Loucy (cell line): ENCODE data around the gene MBNL1.

Source experiments
- H2AFZ ChIP-seq: fragments of 200-600 bp; sonication (generic); 2 replicates; pipeline ENCODE4 v1.6.0; 2016; ENCODE audit warnings: antibody characterized with exemption, mild to moderate bottlenecking, low read length, moderate library complexity
- H3F3A ChIP-seq: fragments of 200-600 bp; 2 replicates; pipeline ENCODE4 v1.6.0; 2016; ENCODE audit warnings: antibody characterized with exemption, low read depth, mild to moderate bottlenecking
- H3K27me3 ChIP-seq: fragments of 200-600 bp; sonication (generic); 2 replicates; pipeline ENCODE4 v1.6.1; 2014; ENCODE audit warnings: low read length, mild to moderate bottlenecking; ENCODE audit not compliant: insufficient read depth, poor library complexity, severe bottlenecking
- H3K36me3 ChIP-seq: fragments of 200-600 bp; sonication (generic); 2 replicates; pipeline ENCODE4 v1.6.1; 2016; ENCODE audit warnings: low read length; ENCODE audit not compliant: insufficient read depth
- H3K4me1 ChIP-seq: fragments of 200-600 bp; sonication (generic); 2 replicates; pipeline ENCODE4 v1.5.1; 2014; ENCODE audit warnings: low read length, mild to moderate bottlenecking; ENCODE audit not compliant: insufficient read depth, poor library complexity, severe bottlenecking
- H3K4me2 ChIP-seq: fragments of 200-600 bp; sonication (generic); 2 replicates; pipeline ENCODE4 v1.6.0; 2014; ENCODE audit warnings: antibody characterized with exemption, low read length, low read depth, mild to moderate bottlenecking; ENCODE audit not compliant: poor library complexity, severe bottlenecking
- H3K4me3 ChIP-seq: fragments of 200-600 bp; sonication (generic); 2 replicates; pipeline ENCODE4 v1.5.1; 2014; ENCODE audit warnings: low read length, mild to moderate bottlenecking, mixed read lengths; ENCODE audit not compliant: poor library complexity, severe bottlenecking
- H3K79me2 ChIP-seq: fragments of 200-600 bp; sonication (generic); 2 replicates; pipeline ENCODE4 v1.6.1; 2014; ENCODE audit warnings: low read length; ENCODE audit not compliant: insufficient read depth
- H3K9ac ChIP-seq: fragments of 200-600 bp; sonication (generic); 2 replicates; pipeline ENCODE4 v1.6.0; 2014; ENCODE audit warnings: mild to moderate bottlenecking, low read depth, low read length, moderate library complexity; ENCODE audit not compliant: poor library complexity, severe bottlenecking
- H3K9me2 ChIP-seq: fragments of 200-600 bp; sonication (generic); replicated peaks from 2 replicates; pipeline ENCODE4 v1.6.1; 2016; ENCODE audit warnings: low read depth, low read length, mixed read lengths
- H3K9me3 ChIP-seq: fragments of 200-600 bp; sonication (generic); 2 replicates; pipeline ENCODE4 v1.6.1; 2014; ENCODE audit warnings: mild to moderate bottlenecking, antibody characterized with exemption, low read length, low read depth; ENCODE audit not compliant: insufficient read depth
- H4K20me1 ChIP-seq: fragments of 200-600 bp; sonication (generic); 2 replicates; pipeline ENCODE4 v1.6.0; 2014; ENCODE audit warnings: antibody characterized with exemption, low read length, mild to moderate bottlenecking; ENCODE audit not compliant: insufficient read depth, poor library complexity, severe bottlenecking
- CTCF ChIP-seq: fragments of 200-600 bp; sonication (generic); conservative IDR thresholded peaks from 2 replicates; pipeline ENCODE4 v1.5.1; 2014; ENCODE audit warnings: mild to moderate bottlenecking, antibody characterized with exemption, low read length
- EZH2phosphoT487 ChIP-seq: fragments of 200-600 bp; IDR thresholded peaks from 2 replicates; pipeline ENCODE4 v1.6.1; 2018; ENCODE audit warnings: antibody characterized with exemption, mild to moderate bottlenecking, moderate library complexity, borderline replicate concordance

MBNL1 gene

GRCh38 chr3:152314677-152315353, 46.1 kb downstream of the MBNL1 start:
- Histone ChIP-seq H3K4me1 (peaks cover 5% of the 10 kb centered on the region), H3K4me3 (no peak overlapping the region), H3K9me3 (no peaks in the 10 kb centered on the region), H3K4me2 (no peak overlapping the region), H3K36me3 (peaks cover 32% of the 10 kb centered on the region; the same call in 1 of the 2 replicates), H3K9ac (no peak overlapping the region), H3K9me2 (no peaks in the 10 kb centered on the region), H2AFZ (no peak overlapping the region), H4K20me1 (peaks cover 82% of the 10 kb centered on the region), H3F3A (no peaks in the 10 kb centered on the region), H3K79me2 (peaks cover 99% of the 10 kb centered on the region), H3K27me3 (no peaks in the 10 kb centered on the region)
- no peak for TF ChIP-seq CTCF
- no peak for TF ChIP-seq EZH2phosphoT487

- Histone ChIP-seq H3K4me3 (no peak overlapping the region), H3K27me3 (no peaks in the 10 kb centered on the region), H3K9ac (no peak overlapping the region), H3F3A (no peaks in the 10 kb centered on the region), H3K79me2 (peaks cover 99% of the 10 kb centered on the region), H2AFZ (no peak overlapping the region), H3K36me3 (peaks cover 32% of the 10 kb centered on the region; the same call in 1 of the 2 replicates), H3K4me2 (no peak overlapping the region), H3K9me3 (no peaks in the 10 kb centered on the region), H3K4me1 (peaks cover 11% of the 10 kb centered on the region), H4K20me1 (peaks cover 83% of the 10 kb centered on the region), H3K9me2 (no peaks in the 10 kb centered on the region)
- no peak for TF ChIP-seq CTCF
- TF ChIP-seq EZH2phosphoT487 = no peak
Measured at GRCh38 chr3:152315623-152316022, 46.9 kb downstream of the MBNL1 start.

- peaks cover 99% of the 10 kb centered on the region for H3K79me2 ChIP-seq
- H3K36me3 ChIP-seq = peaks cover 34% of the 10 kb centered on the region; the same call in 1 of the 2 replicates
Measured at GRCh38 chr3:152316318-152316717, 47.6 kb downstream of the MBNL1 start.

More at GRCh38 chr3:152316318-152316717, 47.6 kb downstream of the MBNL1 start:
- Histone ChIP-seq H4K20me1 (peaks cover 88% of the 10 kb centered on the region), H3K27me3 (no peaks in the 10 kb centered on the region), H3F3A (no peaks in the 10 kb centered on the region), H3K4me3 (no peak overlapping the region), H3K9me3 (no peaks in the 10 kb centered on the region), H3K9ac (no peak overlapping the region), H3K9me2 (no peaks in the 10 kb centered on the region), H3K4me1 (peaks cover 11% of the 10 kb centered on the region), H2AFZ (no peak overlapping the region), H3K4me2 (no peak overlapping the region)
- TF ChIP-seq CTCF (no peak), EZH2phosphoT487 (no peak)
